GM23248 (cell line): ENCODE data around the gene WDR4. TPM values are rescaled to one million over a fixed set of nuclear protein-coding genes. Genes with fewer than 3 reads are reported as not detected.

Experiments
- DNase-seq: peaks from one replicate; pipeline ENCODE4 v3.0.0-alpha.2; 2015
- H2AFZ ChIP-seq: fragments of 200-600 bp; sonication (generic); 2 replicates; pipeline ENCODE4 v1.6.1; 2016; ENCODE audit warnings: antibody characterized with exemption
- H3F3A ChIP-seq: fragments of 200-600 bp; sonication (generic); 2 replicates; pipeline ENCODE4 v1.6.1; 2016; ENCODE audit warnings: mild to moderate bottlenecking, antibody characterized with exemption, mixed run types; ENCODE audit not compliant: insufficient read depth
- H3K27ac ChIP-seq: fragments of 200-600 bp; sonication (generic); 2 replicates; pipeline ENCODE4 v1.5.1; 2016; ENCODE audit warnings: mild to moderate bottlenecking
- H3K27me3 ChIP-seq: fragments of 200-600 bp; sonication (generic); replicated peaks from 2 replicates; pipeline ENCODE4 v1.6.1; 2016; ENCODE audit warnings: mild to moderate bottlenecking; ENCODE audit not compliant: insufficient read depth
- H3K36me3 ChIP-seq: fragments of 200-600 bp; sonication (generic); 2 replicates; pipeline ENCODE4 v1.6.1; 2016; ENCODE audit warnings: low read depth, mild to moderate bottlenecking
- H3K4me1 ChIP-seq: fragments of 200-600 bp; sonication (generic); 2 replicates; pipeline ENCODE4 v1.6.1; 2016; ENCODE audit warnings: mild to moderate bottlenecking; ENCODE audit not compliant: insufficient read depth
- H3K4me2 ChIP-seq: fragments of 200-600 bp; sonication (generic); one replicate; pipeline ENCODE4 v1.6.1; 2016; ENCODE audit warnings: mild to moderate bottlenecking; ENCODE audit not compliant: unreplicated experiment
- H3K4me3 ChIP-seq: fragments of 200-600 bp; sonication (generic); 2 replicates; pipeline ENCODE4 v1.5.1; 2016; ENCODE audit warnings: mild to moderate bottlenecking
- H3K79me2 ChIP-seq: fragments of 200-600 bp; sonication (generic); 2 replicates; pipeline ENCODE4 v1.6.1; 2016; ENCODE audit warnings: mild to moderate bottlenecking; ENCODE audit not compliant: insufficient read depth
- H3K9ac ChIP-seq: fragments of 200-600 bp; sonication (generic); 2 replicates; pipeline ENCODE4 v1.6.1; 2016; ENCODE audit warnings: mild to moderate bottlenecking
- H3K9me2 ChIP-seq: fragments of 200-600 bp; sonication (generic); 2 replicates; pipeline ENCODE4 v1.6.1; 2016; ENCODE audit warnings: mixed run types, mild to moderate bottlenecking, moderate library complexity; ENCODE audit not compliant: insufficient read depth
- H3K9me3 ChIP-seq: fragments of 200-600 bp; sonication (generic); one replicate; pipeline ENCODE4 v1.6.1; 2017; ENCODE audit warnings: low read depth
- H4K20me1 ChIP-seq: fragments of 200-600 bp; sonication (generic); 2 replicates; pipeline ENCODE4 v1.6.0; 2016; ENCODE audit not compliant: insufficient read depth
- EZH2 ChIP-seq: fragments of 200-600 bp; sonication (generic); IDR thresholded peaks from 2 replicates; pipeline ENCODE4 v1.6.1; 2018; ENCODE audit warnings: antibody characterized with exemption, mild to moderate bottlenecking; ENCODE audit not compliant: insufficient read depth, poor library complexity, severe bottlenecking
- EZH2phosphoT487 ChIP-seq: fragments of 200-600 bp; sonication (generic); IDR thresholded peaks from 2 replicates; pipeline ENCODE4 v1.6.1; 2018; ENCODE audit warnings: antibody characterized with exemption, moderate library complexity, mild to moderate bottlenecking, low read depth; ENCODE audit not compliant: insufficient read depth
- WGBS, 2 experiments: methylation state at CpG; one replicate each; pipeline ENCODE4 v1.1.6; 2015 to 2017; ENCODE audit warnings: low lambda C conversion rate in 2 of 2, low coverage in 1 of 2; ENCODE audit errors: missing lambda C conversion rate in 2 of 2; 5-methylcytosine and 5-hydroxymethylcytosine counted together
- in situ Hi-C: fragments of 300-500 bp; cut with MboI; formaldehyde crosslinking; loops from 2 replicates; pipeline ENCODE4 v1.15.0; 2020
- polyA plus RNA-seq: library from polyadenylated mRNA; unstranded; fragments of >200 nt; fragmentation: Nextera tagmentation; extraction: Ambion mirVana; gene quantifications from 2 replicates; pipeline ENCODE4 v1.2.1, GENCODE V29; 2016
- total RNA-seq: library from RNA; depleted of rRNA; stranded (reverse); fragments of >200 nt; shearing (Covaris generic); gene quantifications from 2 replicates; pipeline ENCODE4 v1.2.3, GENCODE V29; 2014

The WDR4 gene
- total and polyA plus RNA-seq, 2 experiments from 2014 or later = 11.9 to 13.5 TPM

- in situ Hi-C loops = no loop called here
- H3K79me2 ChIP-seq = peaks cover 16% of the 10 kb centered on the region
These were observed 21.0 kb downstream of the WDR4 start for GRCh38 chr21:42858185-42858847.

GRCh38 chr21:42857216-42857615, 22.1 kb downstream of the WDR4 start:
- Histone ChIP-seq H3K36me3 (peaks cover 19% of the 10 kb centered on the region; the same call in 1 of the 2 replicates), H3K4me2 (no peak overlapping the region), H3K9me2 (no peaks in the 10 kb centered on the region), H3K4me3 (no peak overlapping the region), H3K9ac (no peak overlapping the region), H2AFZ (no peak overlapping the region), H3F3A (no peaks in the 10 kb centered on the region), H3K9me3 (no peaks in the 10 kb centered on the region), H3K27ac (no peak overlapping the region), H4K20me1 (no peaks in the 10 kb centered on the region), H3K4me1 (no peaks in the 10 kb centered on the region), H3K79me2 (peaks cover 13% of the 10 kb centered on the region), H3K27me3 (no peaks in the 10 kb centered on the region)
- in situ Hi-C loops = no loop called here
- no peak for TF ChIP-seq EZH2phosphoT487
- no peak for TF ChIP-seq EZH2
- DNase-seq = no peak
- 98% methylated on average over 11 of the region's 11 CpGs for WGBS, 2 experiments

More at GRCh38 chr21:42858185-42858847, 21.0 kb downstream of the WDR4 start:
- H4K20me1 ChIP-seq = no peaks in the 10 kb centered on the region
- no peaks in the 10 kb centered on the region for H3K9me3 ChIP-seq
- DNase-seq = no peak
- H3K9me2 ChIP-seq = no peaks in the 10 kb centered on the region
- no peak overlapping the region for H3K9ac ChIP-seq
- 89% methylated on average over 19 of the region's 19 CpGs for WGBS, 2 experiments
- no peak overlapping the region for H3K4me3 ChIP-seq
- no peaks in the 10 kb centered on the region for H3K27me3 ChIP-seq
- H3F3A ChIP-seq = no peaks in the 10 kb centered on the region
- no peak overlapping the region for H3K4me2 ChIP-seq
- H3K27ac ChIP-seq = no peak overlapping the region
- no peak overlapping the region for H2AFZ ChIP-seq
- TF ChIP-seq EZH2 = no peak
- H3K36me3 ChIP-seq = peaks cover 19% of the 10 kb centered on the region; the same call in 1 of the 2 replicates
- no peaks in the 10 kb centered on the region for H3K4me1 ChIP-seq

- in situ Hi-C loops = no loop called here
- no peak for DNase-seq
- no peaks in the 10 kb centered on the region for H3K9me2 ChIP-seq
These were observed 23.4 kb downstream of the WDR4 start for GRCh38 chr21:42855937-42856335.

GRCh38 chr21:42855171-42855936, 24.0 kb downstream of the WDR4 start:
- no peaks in the 10 kb centered on the region for H3F3A ChIP-seq
- no peak overlapping the region for H3K4me2 ChIP-seq
- no peak overlapping the region for H3K27ac ChIP-seq
- TF ChIP-seq EZH2 (no peak), EZH2phosphoT487 (no peak)
- H4K20me1 ChIP-seq = no peaks in the 10 kb centered on the region
- no peaks in the 10 kb centered on the region for H3K9me2 ChIP-seq
- H3K4me3 ChIP-seq = no peak overlapping the region
- no peaks in the 10 kb centered on the region for H3K27me3 ChIP-seq
- no peak for DNase-seq
- 90 to 95% methylated on average over 19 of the region's 19 CpGs for WGBS, 2 experiments
- H3K9ac ChIP-seq = no peak overlapping the region
- H3K36me3 ChIP-seq = peaks cover 19% of the 10 kb centered on the region; the same call in 1 of the 2 replicates
- in situ Hi-C loops = no loop called here
- no peak overlapping the region for H2AFZ ChIP-seq
- H3K4me1 ChIP-seq = no peaks in the 10 kb centered on the region
- H3K9me3 ChIP-seq = no peaks in the 10 kb centered on the region
- H3K79me2 ChIP-seq = peaks cover 3% of the 10 kb centered on the region; the same call in 1 of the 2 replicates

More at GRCh38 chr21:42855937-42856335, 23.4 kb downstream of the WDR4 start:
- Histone ChIP-seq H3F3A (no peaks in the 10 kb centered on the region), H3K4me2 (no peak overlapping the region), H3K36me3 (peaks cover 19% of the 10 kb centered on the region; the same call in 1 of the 2 replicates), H4K20me1 (no peaks in the 10 kb centered on the region), H2AFZ (no peak overlapping the region), H3K79me2 (peaks cover 7% of the 10 kb centered on the region; the same call in 1 of the 2 replicates), H3K9me3 (no peaks in the 10 kb centered on the region), H3K4me3 (no peak overlapping the region), H3K27me3 (no peaks in the 10 kb centered on the region), H3K27ac (no peak overlapping the region), H3K4me1 (no peaks in the 10 kb centered on the region), H3K9ac (no peak overlapping the region)
- TF ChIP-seq EZH2phosphoT487 (no peak), EZH2 (no peak)
- 78 to 82% methylated on average over 18 of the region's 18 CpGs for WGBS, 2 experiments
